GM12874 (cell line): ENCODE results near the gene PAX3.

Experiments
- CTCF ChIP-seq: IDR thresholded peaks from 2 replicates; pipeline ENCODE4 v1.5.1; 2011; ENCODE audit warnings: low read depth, mild to moderate bottlenecking, control low read depth, low read length, moderate library complexity; ENCODE audit not compliant: insufficient read depth

PAX3 gene

GRCh38 chr2:222303828-222304736 lies 5.3 kb upstream of the PAX3 start:
- no peak for TF ChIP-seq CTCF

- no peak for TF ChIP-seq CTCF
Observed at GRCh38 chr2:222303045-222303827, 4.4 kb upstream of the PAX3 start.

GRCh38 chr2:222302178-222303018 lies 3.6 kb upstream of the PAX3 start:
- no peak for TF ChIP-seq CTCF

GRCh38 chr2:222301796-222302118 lies 3.0 kb upstream of the PAX3 start:
- no peak for TF ChIP-seq CTCF

GRCh38 chr2:222301053-222301795 lies 2.4 kb upstream of the PAX3 start:
- TF ChIP-seq CTCF = no peak

GRCh38 chr2:222300726-222301052 lies 1.9 kb upstream of the PAX3 start:
- TF ChIP-seq CTCF = no peak
